Measurements from ENCODE around the gene SLC35F6.

Gene SLC35F6

GRCh38 chr2:26801328-26801727 is 37.2 kb downstream of the SLC35F6 start:
- H3K14ac ChIP-seq (ENCODE audit: low read length) = no peak overlapping the region
- H3K9ac ChIP-seq (ENCODE audit: low read length) = no peak overlapping the region
- H3K4me3 ChIP-seq (ENCODE audit: low read depth, low read length) = no peak overlapping the region
- no CpG with 5 or more reads among the region's 4 CpGs for WGBS (ENCODE audit: extremely low coverage, insufficient coverage, insufficient read length)
- no peaks in the 10 kb centered on the region for H3K27me3 ChIP-seq (ENCODE audit: insufficient read depth, low read length)
- H2AK5ac ChIP-seq (ENCODE audit: low read length) = no peak overlapping the region
- H3K36me3 ChIP-seq (ENCODE audit: control insufficient read depth in 1 of 2, insufficient read depth in 2 of 2, low read length in 2 of 2) = peaks cover 9 to 10% of the 10 kb centered on the region in 2 experiments
- H4K91ac ChIP-seq (ENCODE audit: low read depth, low read length) = no peak overlapping the region
- H2BK120ac ChIP-seq (ENCODE audit: insufficient read depth, low read length, poor library complexity) = no peak overlapping the region
- no peak overlapping the region for H3K4me2 ChIP-seq (ENCODE audit: low read length)
- no peak overlapping the region for H4K8ac ChIP-seq (ENCODE audit: low read depth, low read length)
- no peaks in the 10 kb centered on the region for H3K9me3 ChIP-seq (ENCODE audit: insufficient read depth, low read depth, low read length)
- H3K4me1 ChIP-seq (ENCODE audit: control insufficient read depth in 1 of 2, insufficient read depth in 2 of 2, low read length in 2 of 2) = peaks cover 2 to 3% of the 10 kb centered on the region in 2 experiments
- H3K79me2 ChIP-seq (ENCODE audit: control insufficient read depth, insufficient read depth, low read length, poor library complexity) = no peaks in the 10 kb centered on the region
- H2BK12ac ChIP-seq (ENCODE audit: low read length) = no peak overlapping the region
- H3K18ac ChIP-seq (ENCODE audit: low read length) = no peak overlapping the region
- H3K23ac ChIP-seq (ENCODE audit: low read length) = no peak overlapping the region
- H4K12ac ChIP-seq (ENCODE audit: low read depth, low read length) = no peak overlapping the region
- H3K4ac ChIP-seq (ENCODE audit: low read depth, low read length) = no peak overlapping the region
- no peak overlapping the region for H2BK5ac ChIP-seq (ENCODE audit: low read depth, low read length, poor library complexity)
- H3K27ac ChIP-seq (ENCODE audit: low read depth, low read length) = no peak overlapping the region
- no peaks in the 10 kb centered on the region for H3K79me1 ChIP-seq (ENCODE audit: low read length)
- H2AFZ ChIP-seq (ENCODE audit: insufficient read depth, low read length, poor library complexity) = no peak overlapping the region
- DNase-seq = no peak

GRCh38 chr2:26801796-26802195 is 37.7 kb downstream of the SLC35F6 start:
- Histone ChIP-seq H3K27me3 (ENCODE audit: insufficient read depth, low read length) (no peaks in the 10 kb centered on the region), H3K79me1 (ENCODE audit: low read length) (no peaks in the 10 kb centered on the region), H3K9ac (ENCODE audit: low read length) (peak overlapping the region; percentile 72), H3K36me3 (ENCODE audit: control insufficient read depth in 1 of 2, insufficient read depth in 2 of 2, low read length in 2 of 2) (peaks cover 8 to 9% of the 10 kb centered on the region in 2 experiments), H3K23ac (ENCODE audit: low read length) (no peak overlapping the region), H2BK5ac (ENCODE audit: low read depth, low read length, poor library complexity) (no peak overlapping the region), H3K27ac (ENCODE audit: low read depth, low read length) (no peak overlapping the region), H2AFZ (ENCODE audit: insufficient read depth, low read length, poor library complexity) (no peak overlapping the region), H2BK12ac (ENCODE audit: low read length) (no peak overlapping the region), H4K12ac (ENCODE audit: low read depth, low read length) (no peak overlapping the region), H3K4me3 (ENCODE audit: low read depth, low read length) (no peak overlapping the region), H2BK120ac (ENCODE audit: insufficient read depth, low read length, poor library complexity) (no peak overlapping the region), H3K9me3 (ENCODE audit: insufficient read depth, low read depth, low read length) (no peaks in the 10 kb centered on the region), H3K4me2 (ENCODE audit: low read length) (no peak overlapping the region), H2AK5ac (ENCODE audit: low read length) (no peak overlapping the region), H4K91ac (ENCODE audit: low read depth, low read length) (no peak overlapping the region), H3K14ac (ENCODE audit: low read length) (no peak overlapping the region), H3K4me1 (ENCODE audit: control insufficient read depth in 1 of 2, insufficient read depth in 2 of 2, low read length in 2 of 2) (peaks cover 2 to 3% of the 10 kb centered on the region in 2 experiments), H3K18ac (ENCODE audit: low read length) (no peak overlapping the region), H4K8ac (ENCODE audit: low read depth, low read length) (no peak overlapping the region), H3K4ac (ENCODE audit: low read depth, low read length) (no peak overlapping the region), H3K79me2 (ENCODE audit: control insufficient read depth, insufficient read depth, low read length, poor library complexity) (no peaks in the 10 kb centered on the region)
- no CpG with 5 or more reads among the region's 7 CpGs for WGBS (ENCODE audit: extremely low coverage, insufficient coverage, insufficient read length)
- no peak for DNase-seq

GRCh38 chr2:26805241-26805676 is 41.2 kb downstream of the SLC35F6 start:
- WGBS (ENCODE audit: extremely low coverage, insufficient coverage, insufficient read length) = no CpG with 5 or more reads among the region's 5 CpGs
- H3K4ac ChIP-seq (ENCODE audit: low read depth, low read length) = no peak overlapping the region
- no peak overlapping the region for H3K27ac ChIP-seq (ENCODE audit: low read depth, low read length)
- H4K8ac ChIP-seq (ENCODE audit: low read depth, low read length) = no peak overlapping the region
- no peak overlapping the region for H2BK120ac ChIP-seq (ENCODE audit: insufficient read depth, low read length, poor library complexity)
- no peak overlapping the region for H3K23ac ChIP-seq (ENCODE audit: low read length)
- H3K14ac ChIP-seq (ENCODE audit: low read length) = no peak overlapping the region
- H3K79me1 ChIP-seq (ENCODE audit: low read length) = no peaks in the 10 kb centered on the region
- no peaks in the 10 kb centered on the region for H3K9me3 ChIP-seq (ENCODE audit: insufficient read depth, low read depth, low read length)
- H2AFZ ChIP-seq (ENCODE audit: insufficient read depth, low read length, poor library complexity) = no peak overlapping the region
- peaks cover 2 to 3% of the 10 kb centered on the region in 2 experiments for H3K4me1 ChIP-seq (ENCODE audit: control insufficient read depth in 1 of 2, insufficient read depth in 2 of 2, low read length in 2 of 2)
- no peak overlapping the region for H3K4me3 ChIP-seq (ENCODE audit: low read depth, low read length)
- H2BK5ac ChIP-seq (ENCODE audit: low read depth, low read length, poor library complexity) = no peak overlapping the region
- no peak overlapping the region for H3K4me2 ChIP-seq (ENCODE audit: low read length)
- H4K91ac ChIP-seq (ENCODE audit: low read depth, low read length) = no peak overlapping the region
- H3K27me3 ChIP-seq (ENCODE audit: insufficient read depth, low read length) = no peaks in the 10 kb centered on the region
- DNase-seq = no peak
- H4K12ac ChIP-seq (ENCODE audit: low read depth, low read length) = no peak overlapping the region
- no peak overlapping the region for H2AK5ac ChIP-seq (ENCODE audit: low read length)
- no peaks in the 10 kb centered on the region for H3K79me2 ChIP-seq (ENCODE audit: control insufficient read depth, insufficient read depth, low read length, poor library complexity)
- no peak overlapping the region for H3K18ac ChIP-seq (ENCODE audit: low read length)
- peaks cover 5 to 8% of the 10 kb centered on the region in 2 experiments for H3K36me3 ChIP-seq (ENCODE audit: control insufficient read depth in 1 of 2, insufficient read depth in 2 of 2, low read length in 2 of 2)
- no peak overlapping the region for H2BK12ac ChIP-seq (ENCODE audit: low read length)
- no peak overlapping the region for H3K9ac ChIP-seq (ENCODE audit: low read length)

- Histone ChIP-seq H3K36me3 (ENCODE audit: control insufficient read depth in 1 of 2, insufficient read depth in 2 of 2, low read length in 2 of 2) (no peaks in the 10 kb centered on the region), H3K27ac (ENCODE audit: low read depth, low read length) (no peak overlapping the region), H2AK5ac (ENCODE audit: low read length) (no peak overlapping the region), H3K14ac (ENCODE audit: low read length) (no peak overlapping the region), H4K12ac (ENCODE audit: low read depth, low read length) (no peak overlapping the region), H3K9ac (ENCODE audit: low read length) (no peak overlapping the region), H3K4ac (ENCODE audit: low read depth, low read length) (no peak overlapping the region), H4K8ac (ENCODE audit: low read depth, low read length) (no peak overlapping the region), H2BK12ac (ENCODE audit: low read length) (no peak overlapping the region), H3K18ac (ENCODE audit: low read length) (no peak overlapping the region), H3K27me3 (ENCODE audit: insufficient read depth, low read length) (no peaks in the 10 kb centered on the region), H3K79me1 (ENCODE audit: low read length) (no peaks in the 10 kb centered on the region), H2BK5ac (ENCODE audit: low read depth, low read length, poor library complexity) (no peak overlapping the region), H3K4me1 (ENCODE audit: control insufficient read depth in 1 of 2, insufficient read depth in 2 of 2, low read length in 2 of 2) (peaks cover 2 to 3% of the 10 kb centered on the region in 2 experiments), H3K79me2 (ENCODE audit: control insufficient read depth, insufficient read depth, low read length, poor library complexity) (no peaks in the 10 kb centered on the region), H2AFZ (ENCODE audit: insufficient read depth, low read length, poor library complexity) (no peak overlapping the region), H3K23ac (ENCODE audit: low read length) (no peak overlapping the region), H2BK120ac (ENCODE audit: insufficient read depth, low read length, poor library complexity) (no peak overlapping the region), H3K4me3 (ENCODE audit: low read depth, low read length) (no peak overlapping the region), H3K4me2 (ENCODE audit: low read length) (no peak overlapping the region), H3K9me3 (ENCODE audit: insufficient read depth, low read depth, low read length) (no peaks in the 10 kb centered on the region), H4K91ac (ENCODE audit: low read depth, low read length) (no peak overlapping the region)
- no CpG with 5 or more reads among the region's 2 CpGs for WGBS (ENCODE audit: extremely low coverage, insufficient coverage, insufficient read length)
- DNase-seq = no peak
Measured at GRCh38 chr2:26807788-26808460, 43.8 kb downstream of the SLC35F6 start.
